ENCODE results near the gene MRPL51.

The MRPL51 gene

DNA sequence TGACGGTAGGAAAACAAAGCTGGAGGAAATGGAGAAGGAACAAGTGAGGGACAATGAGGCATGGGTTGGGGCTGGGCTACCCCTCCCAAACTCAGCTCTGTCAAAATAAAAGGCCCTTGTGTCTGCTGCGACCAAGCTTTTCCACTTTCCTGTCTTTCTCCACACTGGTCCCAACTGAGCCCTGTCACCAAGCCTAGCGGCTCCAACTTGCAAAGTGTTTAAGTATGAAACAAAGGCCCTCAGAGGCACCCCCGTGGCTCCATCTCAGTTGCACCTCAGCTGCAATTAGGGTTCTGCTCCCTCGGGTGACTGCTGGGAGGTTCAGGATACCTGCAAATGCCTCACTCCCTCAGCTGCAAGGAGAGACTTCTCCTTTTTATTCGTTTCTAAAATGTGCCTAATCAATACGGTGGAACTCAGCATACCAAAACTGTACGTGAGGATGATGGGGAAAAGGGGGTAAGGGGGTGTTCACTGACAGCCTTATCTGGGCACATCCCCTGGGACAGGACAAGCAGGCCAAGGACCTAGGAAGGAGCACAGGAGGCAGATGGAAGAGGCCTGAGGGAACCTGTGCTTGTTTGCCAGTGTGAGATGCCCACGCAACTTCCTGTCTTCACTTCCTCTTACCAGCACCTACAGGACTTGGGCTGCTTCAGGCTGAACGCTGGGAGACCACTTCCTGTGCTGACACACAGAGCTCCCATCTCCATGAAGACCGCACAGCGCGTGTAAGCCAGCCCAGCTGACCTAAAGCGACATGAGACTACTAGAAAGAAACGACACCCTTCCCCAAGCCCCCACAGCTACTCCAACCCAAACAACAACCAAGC is 31.4 kb downstream of the MRPL51 start:
- DNase-seq (ENCODE audit: low spot score): peak; percentile 82

DNA sequence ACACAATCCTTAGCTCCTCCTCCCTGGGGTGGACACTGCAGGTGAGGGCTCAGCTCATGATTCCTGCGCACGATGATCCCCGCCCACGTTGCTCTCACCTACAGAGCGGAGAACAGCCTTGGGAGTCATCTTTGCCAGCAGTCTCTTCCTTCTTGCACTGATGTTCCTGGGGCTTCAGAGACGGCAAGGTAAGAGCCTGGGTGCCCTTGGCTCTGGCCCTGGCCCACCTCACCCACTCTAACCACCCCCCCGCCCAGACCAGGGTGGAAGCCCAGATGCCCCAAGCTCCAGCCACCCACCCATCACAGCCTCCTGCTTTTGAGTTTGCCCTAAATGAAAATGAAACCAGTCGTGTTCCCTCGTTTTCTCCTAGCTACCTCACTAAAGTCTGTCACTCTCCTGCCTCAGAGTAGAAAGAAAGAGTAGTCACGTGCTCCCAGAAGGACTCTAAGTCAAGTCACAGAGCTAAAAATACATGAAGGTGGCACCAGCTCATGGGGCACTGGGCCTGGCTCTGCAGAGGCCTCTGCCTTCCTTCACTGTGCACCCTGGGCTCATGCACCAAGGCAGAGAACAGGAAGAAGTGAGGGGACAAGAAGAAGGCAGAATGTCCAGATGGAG is 32.2 kb downstream of the MRPL51 start:
- peak; percentile 58 for DNase-seq (ENCODE audit: low spot score)

GRCh38 chr12:6459004-6459337 is 34.1 kb downstream of the MRPL51 start:
- DNase-seq (ENCODE audit: low spot score): no peak

DNA sequence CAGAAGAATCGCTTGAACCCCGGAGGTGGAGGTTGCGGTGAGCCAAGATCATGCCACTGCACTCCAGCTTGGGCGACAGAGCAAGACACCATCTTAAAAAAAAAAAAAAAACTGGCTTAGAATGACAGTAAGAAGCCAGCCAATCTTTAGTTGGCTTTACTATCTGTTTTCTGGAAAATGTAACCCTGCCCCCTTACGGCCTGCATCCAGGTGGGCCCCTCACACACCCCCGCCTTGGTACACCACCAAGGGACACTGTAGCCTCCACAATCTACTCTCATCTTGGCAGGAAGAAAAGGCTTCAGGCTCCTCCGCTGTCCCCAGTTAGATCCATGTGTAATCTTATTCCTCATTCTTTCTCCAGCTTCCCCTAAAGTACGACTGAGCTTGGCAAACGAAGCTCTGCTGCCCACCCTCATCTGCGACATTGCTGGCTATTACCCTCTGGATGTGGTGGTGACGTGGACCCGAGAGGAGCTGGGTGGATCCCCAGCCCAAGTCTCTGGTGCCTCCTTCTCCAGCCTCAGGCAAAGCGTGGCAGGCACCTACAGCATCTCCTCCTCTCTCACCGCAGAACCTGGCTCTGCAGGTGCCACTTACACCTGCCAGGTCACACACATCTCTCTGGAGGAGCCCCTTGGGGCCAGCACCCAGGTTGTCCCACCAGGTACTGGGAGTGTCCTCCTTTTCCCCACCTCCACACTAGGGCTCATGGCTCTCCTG is 34.6 kb downstream of the MRPL51 start:
- no peak for DNase-seq (ENCODE audit: low spot score)

GRCh38 chr12:6457220-6457945 is 35.7 kb downstream of the MRPL51 start:
- no peak for DNase-seq (ENCODE audit: low spot score)

DNA sequence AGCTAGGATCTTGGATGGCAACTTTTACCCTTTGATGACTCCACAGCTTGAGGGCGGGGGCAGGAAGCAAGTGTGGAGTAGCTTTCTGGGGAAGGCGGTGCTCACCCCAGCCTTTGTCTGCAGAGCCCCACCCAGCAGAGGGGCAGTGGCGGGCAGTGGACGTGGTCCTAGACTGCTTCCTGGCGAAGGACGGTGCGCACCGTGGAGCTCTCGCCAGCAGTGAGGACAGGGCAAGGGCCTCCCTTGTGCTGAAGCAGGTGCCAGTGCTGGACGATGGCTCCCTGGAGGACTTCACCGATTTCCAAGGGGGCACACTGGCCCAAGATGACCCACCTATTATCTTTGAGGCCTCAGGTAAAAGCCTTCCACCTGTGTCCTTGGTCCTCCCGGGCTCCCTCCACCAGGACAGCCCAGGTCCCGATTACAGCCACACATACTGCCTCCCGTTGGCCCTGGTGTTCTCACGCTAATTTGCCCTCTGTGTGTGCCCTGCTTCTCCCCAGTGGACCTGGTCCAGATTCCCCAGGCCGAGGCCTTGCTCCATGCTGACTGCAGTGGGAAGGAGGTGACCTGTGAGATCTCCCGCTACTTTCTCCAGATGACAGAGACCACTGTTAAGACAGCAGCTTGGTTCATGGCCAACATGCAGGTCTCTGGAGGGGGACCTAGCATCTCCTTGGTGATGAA is 40.0 kb downstream of the MRPL51 start:
- no peak for DNase-seq (ENCODE audit: low spot score)

DNA sequence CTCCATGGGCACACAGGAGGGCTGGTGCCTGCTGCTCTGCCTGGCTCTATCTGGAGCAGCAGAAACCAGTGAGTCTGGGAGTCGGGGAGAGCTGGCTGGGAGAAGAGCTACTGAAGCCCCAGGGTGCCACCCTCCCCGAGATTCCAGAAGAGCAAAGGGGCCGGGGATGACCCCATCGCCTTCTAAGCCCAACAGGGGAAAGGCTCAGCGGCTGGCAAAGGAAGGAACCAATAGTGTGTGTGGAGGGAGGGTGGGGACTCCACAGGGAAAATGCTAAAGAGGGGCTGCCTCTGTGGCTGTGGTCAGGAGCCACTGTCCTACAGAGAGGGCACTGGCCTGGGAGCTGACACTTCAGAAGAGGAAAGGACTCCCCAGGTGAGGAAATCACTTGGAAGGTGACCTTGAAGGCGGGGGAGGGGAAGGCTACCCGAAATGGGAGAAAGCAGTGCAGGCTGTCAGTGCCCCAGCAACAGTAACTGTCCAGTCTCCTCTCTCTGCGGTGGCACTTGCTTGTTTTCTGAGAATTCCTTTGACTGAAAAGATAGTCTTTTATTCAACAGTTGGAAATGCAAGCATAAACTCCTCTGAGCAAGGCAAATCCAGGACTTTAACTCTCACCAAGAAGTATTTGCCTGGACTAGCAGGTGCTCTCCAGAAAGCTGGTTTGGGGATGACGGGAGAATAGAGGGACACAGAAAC is 40.7 kb downstream of the MRPL51 start:
- DNase-seq (ENCODE audit: low spot score): no peak

GRCh38 chr12:6451348-6452244 is 41.5 kb downstream of the MRPL51 start, which contains the start of gene TAPBPL:
Gene TAPBPL (plus strand): TSS chr12:6452042. CDS start chr12:6452249, 207 bp downstream.
- peak; percentile 84 for DNase-seq (ENCODE audit: low spot score)

DNA sequence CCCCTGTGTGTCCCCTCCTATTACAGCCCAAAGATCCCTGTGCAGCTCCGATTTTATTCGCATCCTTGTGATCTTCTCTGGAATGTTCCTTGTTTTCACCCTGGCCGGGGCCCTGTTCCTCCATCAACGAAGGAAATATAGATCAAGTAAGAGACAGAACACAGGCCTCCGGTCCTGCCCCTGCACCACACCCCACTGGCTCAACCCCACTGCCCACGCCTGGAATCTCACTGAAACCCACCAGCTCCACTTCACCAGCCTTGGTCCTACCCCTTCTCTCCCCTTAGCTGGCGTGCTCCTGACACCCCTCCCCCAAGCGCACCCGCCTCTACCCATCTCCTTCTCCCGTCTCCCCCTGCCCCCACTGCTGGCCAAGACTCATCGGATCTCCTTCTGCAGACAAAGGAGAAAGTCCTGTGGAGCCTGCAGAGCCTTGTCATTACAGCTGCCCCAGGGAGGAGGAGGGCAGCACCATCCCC is 42.2 kb downstream of the MRPL51 start:
- no peak for DNase-seq (ENCODE audit: low spot score)

DNA sequence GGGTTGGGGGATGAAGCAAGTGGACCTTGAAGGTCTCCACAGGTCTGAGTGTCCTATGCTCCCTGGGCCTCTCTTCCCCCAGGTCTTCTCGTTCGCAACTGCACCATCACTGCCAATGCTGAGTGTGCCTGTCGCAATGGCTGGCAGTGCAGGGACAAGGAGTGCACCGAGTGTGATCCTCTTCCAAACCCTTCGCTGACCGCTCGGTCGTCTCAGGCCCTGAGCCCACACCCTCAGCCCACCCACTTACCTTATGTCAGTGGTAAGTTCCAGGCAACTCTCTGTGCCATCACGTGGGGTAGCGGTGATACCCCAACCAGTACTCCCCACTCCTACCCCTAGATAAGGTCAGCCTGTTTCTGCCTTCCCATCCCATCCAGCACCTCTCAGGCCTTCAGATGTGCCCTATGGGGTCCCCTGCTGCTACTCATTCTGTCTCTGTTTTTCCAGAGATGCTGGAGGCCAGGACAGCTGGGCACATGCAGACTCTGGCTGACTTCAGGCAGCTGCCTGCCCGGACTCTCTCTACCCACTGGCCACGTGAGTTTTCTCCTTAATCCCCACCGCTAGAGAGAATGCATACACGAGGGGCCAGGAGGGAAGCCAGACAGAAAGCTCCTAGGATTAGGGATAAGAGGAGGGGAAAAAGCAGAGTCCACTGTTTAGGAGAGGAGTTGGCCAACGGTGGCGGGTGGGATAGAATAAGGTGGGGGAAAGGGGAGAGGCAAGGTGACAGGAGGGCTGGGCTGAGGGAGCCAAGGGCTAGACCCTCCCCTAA is 42.8 kb downstream of the MRPL51 start:
- no peak for DNase-seq (ENCODE audit: low spot score)

DNA sequence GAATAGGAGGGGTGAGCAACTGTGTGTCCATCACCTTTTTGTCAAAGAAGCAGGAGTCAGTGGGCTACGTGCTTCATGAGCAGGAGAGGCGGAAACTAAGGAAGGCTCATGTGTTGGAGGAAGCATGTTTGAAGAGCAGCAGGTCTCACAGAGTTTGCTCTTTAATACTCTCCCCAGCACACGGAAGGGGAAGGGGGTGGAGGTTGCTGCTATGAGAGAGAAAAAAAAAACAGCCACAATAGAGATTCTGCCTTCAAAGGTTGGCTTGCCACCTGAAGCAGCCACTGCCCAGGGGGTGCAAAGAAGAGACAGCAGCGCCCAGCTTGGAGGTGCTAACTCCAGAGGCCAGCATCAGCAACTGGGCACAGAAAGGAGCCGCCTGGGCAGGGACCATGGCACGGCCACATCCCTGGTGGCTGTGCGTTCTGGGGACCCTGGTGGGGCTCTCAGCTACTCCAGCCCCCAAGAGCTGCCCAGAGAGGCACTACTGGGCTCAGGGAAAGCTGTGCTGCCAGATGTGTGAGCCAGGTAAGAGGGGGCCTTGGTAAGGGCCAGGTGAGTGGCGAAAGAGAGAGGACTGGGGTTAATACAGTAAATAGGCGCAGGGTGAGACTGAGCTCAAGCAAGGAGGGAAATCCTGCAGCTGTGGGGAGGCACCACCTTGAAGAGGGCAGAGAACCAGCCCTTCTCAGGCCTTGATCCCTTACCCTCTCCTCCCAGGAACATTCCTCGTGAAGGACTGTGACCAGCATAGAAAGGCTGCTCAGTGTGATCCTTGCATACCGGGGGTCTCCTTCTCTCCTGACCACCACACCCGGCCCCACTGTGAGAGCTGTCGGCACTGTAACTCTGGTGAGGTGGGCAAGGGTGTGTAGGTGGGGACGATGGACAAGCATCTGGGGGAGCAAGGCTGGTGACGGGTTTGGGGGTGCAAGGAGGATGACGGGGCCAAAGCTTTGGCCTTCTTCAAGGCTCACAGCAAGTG is 48.1 kb downstream of the MRPL51 start, which contains the start of gene CD27:
Gene CD27 (plus strand): TSS at position 252 of the 985 bp plus-strand sequence. CDS start 141 bp downstream, at position 393.
- peak; percentile 47 for DNase-seq (ENCODE audit: low spot score)

- DNase-seq (ENCODE audit: low spot score): no peak
Measured at GRCh38 chr12:6444031-6444430, 49.0 kb downstream of the MRPL51 start.

DNA sequence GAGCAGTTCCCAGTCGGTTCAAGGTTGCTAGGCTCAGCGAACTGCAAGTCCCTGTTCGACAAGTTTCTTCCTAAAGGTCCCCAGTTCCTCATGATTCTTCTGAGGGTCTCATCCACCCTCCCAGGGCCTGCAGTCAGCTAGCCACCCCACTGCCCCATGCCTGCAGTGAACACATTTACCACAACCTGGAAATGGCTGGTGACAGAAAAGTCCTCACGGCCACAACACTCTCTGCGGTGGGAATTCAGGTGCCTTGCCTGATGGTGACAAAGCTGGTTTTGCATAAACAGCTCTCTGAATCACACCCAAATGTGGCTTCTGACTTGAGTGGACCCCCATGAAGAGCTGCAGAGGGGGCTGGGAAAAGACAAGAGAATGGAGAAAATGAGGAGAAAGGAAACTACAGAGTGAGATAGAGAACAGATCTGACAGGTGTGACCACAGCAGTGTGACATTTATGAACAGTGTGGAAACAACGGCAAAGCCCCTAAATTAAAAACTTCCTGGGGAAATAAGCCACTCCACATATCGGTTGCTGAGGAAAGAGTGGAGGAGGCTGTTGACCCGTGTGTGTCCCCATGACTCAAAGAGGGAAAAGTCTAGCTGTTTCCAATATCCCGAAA is 49.6 kb downstream of the MRPL51 start:
- no peak for DNase-seq (ENCODE audit: low spot score)

- no peak for DNase-seq (ENCODE audit: low spot score)
Measured at GRCh38 chr12:6442836-6443235, 50.2 kb downstream of the MRPL51 start.
